ENCODE measurements around the gene GPRIN2.

DNA sequence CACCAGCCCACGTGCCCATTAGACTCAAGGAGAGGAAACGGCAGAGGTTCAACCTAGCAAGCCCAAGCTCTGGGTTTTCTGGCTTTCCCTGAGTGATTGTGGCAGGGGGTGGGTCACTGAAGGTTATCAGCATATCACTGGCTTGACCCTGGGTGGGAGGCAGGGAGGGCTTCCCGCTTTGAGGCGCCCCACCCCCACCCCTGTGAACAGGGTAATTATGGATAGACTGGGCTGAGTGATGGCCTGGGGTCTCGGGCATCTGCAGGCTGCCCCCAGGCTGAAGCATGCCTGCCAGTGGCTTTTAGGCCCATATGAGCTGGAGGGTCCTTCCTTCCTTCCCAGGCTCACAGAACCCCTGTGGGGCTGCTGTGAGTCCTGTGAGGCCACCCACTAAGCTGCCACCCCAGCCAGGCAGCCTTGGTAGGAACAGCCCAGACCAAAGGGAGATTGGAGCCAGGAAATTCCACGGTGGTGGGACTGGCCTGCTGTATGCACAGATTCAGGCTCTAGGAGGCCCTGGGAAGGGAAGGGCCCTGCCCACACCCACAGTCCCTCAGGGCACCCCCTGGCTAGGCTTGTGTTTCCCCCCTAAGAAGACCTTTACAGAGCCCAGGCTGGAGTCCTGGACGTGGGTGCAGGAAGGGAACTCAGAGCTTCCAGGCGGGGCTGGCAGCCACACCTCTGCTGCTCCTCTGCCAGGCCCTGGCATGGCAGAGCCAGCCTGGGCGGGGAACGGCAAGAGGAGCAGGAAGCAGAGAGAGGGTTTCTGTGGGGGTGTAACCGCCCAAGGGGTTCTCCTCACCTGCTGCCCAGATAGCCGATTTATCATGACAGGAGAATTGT lies 33.1 kb downstream of the GPRIN2 start:
- TF ChIP-seq POLR2A (IDR thresholded peaks at IDR 0.05) (peak; percentile 14), EP300 (IDR thresholded peaks at IDR 0.05; ENCODE audit: low read depth) (no peak), POLR2AphosphoS5 (IDR thresholded peaks at IDR 0.05) (no peak)
- TF ChIP-seq, protein P1, sequence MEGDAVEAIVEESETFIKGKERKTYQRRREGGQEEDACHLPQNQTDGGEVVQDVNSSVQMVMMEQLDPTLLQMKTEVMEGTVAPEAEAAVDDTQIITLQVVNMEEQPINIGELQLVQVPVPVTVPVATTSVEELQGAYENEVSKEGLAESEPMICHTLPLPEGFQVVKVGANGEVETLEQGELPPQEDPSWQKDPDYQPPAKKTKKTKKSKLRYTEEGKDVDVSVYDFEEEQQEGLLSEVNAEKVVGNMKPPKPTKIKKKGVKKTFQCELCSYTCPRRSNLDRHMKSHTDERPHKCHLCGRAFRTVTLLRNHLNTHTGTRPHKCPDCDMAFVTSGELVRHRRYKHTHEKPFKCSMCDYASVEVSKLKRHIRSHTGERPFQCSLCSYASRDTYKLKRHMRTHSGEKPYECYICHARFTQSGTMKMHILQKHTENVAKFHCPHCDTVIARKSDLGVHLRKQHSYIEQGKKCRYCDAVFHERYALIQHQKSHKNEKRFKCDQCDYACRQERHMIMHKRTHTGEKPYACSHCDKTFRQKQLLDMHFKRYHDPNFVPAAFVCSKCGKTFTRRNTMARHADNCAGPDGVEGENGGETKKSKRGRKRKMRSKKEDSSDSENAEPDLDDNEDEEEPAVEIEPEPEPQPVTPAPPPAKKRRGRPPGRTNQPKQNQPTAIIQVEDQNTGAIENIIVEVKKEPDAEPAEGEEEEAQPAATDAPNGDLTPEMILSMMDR (IDR thresholded peaks at IDR 0.05), result no peak
